Activated naive CD8-positive, alpha-beta T cell treated with anti-CD3 and anti-CD28 coated beads for 36 hours (primary cell): ENCODE data around the gene KLK13. TPM values are rescaled to one million over a fixed set of nuclear protein-coding genes. Genes with fewer than 3 reads are reported as not detected.

Experiments used
- DNase-seq: peaks from one replicate; pipeline ENCODE4 v3.0.0; 2021
- H3K27ac Mint-ChIP-seq: one replicate; pipeline ENCODE4 v1.8.0; 2022; ENCODE audit warnings: mild to moderate bottlenecking, moderate library complexity, mixed read lengths
- H3K27me3 Mint-ChIP-seq: one replicate; pipeline ENCODE4 v1.8.0; 2022; ENCODE audit warnings: mild to moderate bottlenecking, mixed read lengths
- H3K36me3 Mint-ChIP-seq: one replicate; pipeline ENCODE4 v1.8.0; 2021; ENCODE audit warnings: mild to moderate bottlenecking, mixed read lengths
- H3K4me1 Mint-ChIP-seq: one replicate; pipeline ENCODE4 v1.8.0; 2021; ENCODE audit warnings: mixed read lengths
- H3K4me3 Mint-ChIP-seq: one replicate; pipeline ENCODE4 v1.8.0; 2022; ENCODE audit warnings: mild to moderate bottlenecking, moderate library complexity, mixed read lengths
- H3K9me3 Mint-ChIP-seq: one replicate; pipeline ENCODE4 v1.8.0; 2022; ENCODE audit warnings: mixed read lengths
- total RNA-seq, 2 experiments: library from RNA; stranded (reverse); gene quantifications; one replicate each; pipeline ENCODE4 v1.2.3, GENCODE V29; 2021

The KLK13 gene
- total RNA-seq, 2 experiments from 2014 or later, result not detected

GRCh38 chr19:51047031-51047335 lies 17.9 kb downstream of the KLK13 start:
- no peak for DNase-seq
- no peaks in the 10 kb centered on the region for H3K36me3 Mint-ChIP-seq
- H3K9me3 Mint-ChIP-seq, result no peaks in the 10 kb centered on the region
- no peaks in the 10 kb centered on the region for H3K4me1 Mint-ChIP-seq
- peaks cover 24% of the 10 kb centered on the region for H3K27me3 Mint-ChIP-seq
- no peak overlapping the region for H3K27ac Mint-ChIP-seq
- H3K4me3 Mint-ChIP-seq, result no peak overlapping the region

GRCh38 chr19:51044327-51044726 lies 20.6 kb downstream of the KLK13 start:
- H3K27me3 Mint-ChIP-seq, result peaks cover 24% of the 10 kb centered on the region
- no peaks in the 10 kb centered on the region for H3K4me1 Mint-ChIP-seq
- no peak overlapping the region for H3K27ac Mint-ChIP-seq
- DNase-seq, result no peak
- no peaks in the 10 kb centered on the region for H3K9me3 Mint-ChIP-seq
- no peak overlapping the region for H3K4me3 Mint-ChIP-seq
- no peaks in the 10 kb centered on the region for H3K36me3 Mint-ChIP-seq

GRCh38 chr19:51043497-51043896 lies 21.4 kb downstream of the KLK13 start:
- Mint-ChIP-seq H3K36me3 (no peaks in the 10 kb centered on the region), H3K9me3 (no peaks in the 10 kb centered on the region), H3K27me3 (peaks cover 20% of the 10 kb centered on the region), H3K4me1 (no peaks in the 10 kb centered on the region), H3K4me3 (no peak overlapping the region), H3K27ac (no peak overlapping the region)
- no peak for DNase-seq

DNA sequence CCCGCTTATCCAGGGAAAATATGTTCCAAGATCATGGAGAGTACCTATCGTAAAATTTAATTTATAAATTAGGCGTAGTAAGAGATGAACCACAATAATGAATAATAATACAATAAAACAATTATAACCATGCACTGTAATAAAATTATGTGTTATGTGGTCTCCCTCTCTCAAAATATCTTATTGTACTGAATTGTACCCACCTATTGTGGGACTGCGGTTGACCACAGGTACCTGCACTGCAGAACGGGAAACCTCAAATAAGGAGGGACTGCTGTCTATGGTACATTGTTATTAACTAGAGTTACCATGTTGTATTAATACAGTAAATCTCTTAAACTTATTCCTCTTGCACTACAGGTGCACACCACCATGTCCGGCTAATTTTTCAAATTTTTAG lies 24.7 kb downstream of the KLK13 start:
- H3K9me3 Mint-ChIP-seq, result no peaks in the 10 kb centered on the region
- peaks cover 3% of the 10 kb centered on the region for H3K27me3 Mint-ChIP-seq
- no peak overlapping the region for H3K27ac Mint-ChIP-seq
- H3K36me3 Mint-ChIP-seq, result no peaks in the 10 kb centered on the region
- no peak overlapping the region for H3K4me3 Mint-ChIP-seq
- DNase-seq, result no peak
- no peaks in the 10 kb centered on the region for H3K4me1 Mint-ChIP-seq

DNA sequence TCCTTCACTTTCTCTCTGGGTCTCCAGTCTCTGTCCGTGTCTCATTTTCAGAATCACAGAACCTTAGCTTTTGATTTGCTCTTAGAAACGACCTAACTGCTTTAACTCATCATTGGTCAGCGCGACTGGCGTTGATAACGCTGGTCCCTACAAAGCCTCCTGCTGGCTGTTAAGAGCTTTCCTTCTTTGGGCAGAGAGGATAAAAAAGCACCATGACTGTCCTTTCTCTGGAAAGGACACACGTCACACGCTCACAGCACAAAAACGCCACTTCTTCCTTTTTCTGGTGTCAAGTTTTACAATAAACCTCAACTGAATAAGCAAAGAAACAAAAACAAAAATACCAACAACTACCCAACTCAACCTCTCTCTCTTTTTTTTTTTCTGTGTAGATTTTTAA lies 28.4 kb downstream of the KLK13 start:
- Mint-ChIP-seq H3K27ac (no peak overlapping the region), H3K4me3 (no peak overlapping the region), H3K27me3 (peaks cover 21% of the 10 kb centered on the region), H3K4me1 (no peaks in the 10 kb centered on the region), H3K36me3 (no peaks in the 10 kb centered on the region), H3K9me3 (no peaks in the 10 kb centered on the region)
- DNase-seq, result no peak

- Mint-ChIP-seq H3K9me3 (no peaks in the 10 kb centered on the region), H3K36me3 (no peaks in the 10 kb centered on the region)
- DNase-seq, result no peak
Observed at GRCh38 chr19:51034704-51035103, 30.2 kb downstream of the KLK13 start, which contains the start of gene KLK12. Gene KLK12 (minus strand): TSS chr19:51035002. CDS start chr19:51034621, 381 bp downstream.

GRCh38 chr19:51031880-51032225 lies 33.0 kb downstream of the KLK13 start:
- H3K27ac Mint-ChIP-seq, result no peak overlapping the region
- no peak for DNase-seq
- H3K9me3 Mint-ChIP-seq, result no peaks in the 10 kb centered on the region
- H3K4me3 Mint-ChIP-seq, result no peak overlapping the region
- peaks cover 46% of the 10 kb centered on the region for H3K27me3 Mint-ChIP-seq
- no peaks in the 10 kb centered on the region for H3K36me3 Mint-ChIP-seq
- H3K4me1 Mint-ChIP-seq, result no peaks in the 10 kb centered on the region

More at GRCh38 chr19:51034704-51035103, 30.2 kb downstream of the KLK13 start, which contains the start of gene KLK12:
- H3K27me3 Mint-ChIP-seq, result peaks cover 35% of the 10 kb centered on the region
- no peaks in the 10 kb centered on the region for H3K4me1 Mint-ChIP-seq
- no peak within 1 kb of the TSS for H3K4me3 Mint-ChIP-seq
- no peak within 1 kb of the TSS for H3K27ac Mint-ChIP-seq

- no peaks in the 10 kb centered on the region for H3K36me3 Mint-ChIP-seq
- no peak for DNase-seq
- no peak overlapping the region for H3K27ac Mint-ChIP-seq
- no peak overlapping the region for H3K4me3 Mint-ChIP-seq
- peaks cover 49% of the 10 kb centered on the region for H3K27me3 Mint-ChIP-seq
- no peaks in the 10 kb centered on the region for H3K4me1 Mint-ChIP-seq
- H3K9me3 Mint-ChIP-seq, result no peaks in the 10 kb centered on the region
Observed at GRCh38 chr19:51031220-51031879, 33.5 kb downstream of the KLK13 start.

GRCh38 chr19:51030631-51031030 lies 34.3 kb downstream of the KLK13 start:
- Mint-ChIP-seq H3K4me1 (no peaks in the 10 kb centered on the region), H3K36me3 (no peaks in the 10 kb centered on the region), H3K9me3 (no peaks in the 10 kb centered on the region), H3K4me3 (no peak overlapping the region), H3K27me3 (peaks cover 54% of the 10 kb centered on the region), H3K27ac (no peak overlapping the region)
- no peak for DNase-seq

- H3K27me3 Mint-ChIP-seq, result peaks cover 53% of the 10 kb centered on the region
- no peak overlapping the region for H3K27ac Mint-ChIP-seq
- H3K4me3 Mint-ChIP-seq, result no peak overlapping the region
- DNase-seq, result no peak
- no peaks in the 10 kb centered on the region for H3K9me3 Mint-ChIP-seq
- no peaks in the 10 kb centered on the region for H3K36me3 Mint-ChIP-seq
- no peaks in the 10 kb centered on the region for H3K4me1 Mint-ChIP-seq
Observed at GRCh38 chr19:51029718-51030117, 35.2 kb downstream of the KLK13 start.

- Mint-ChIP-seq H3K27ac (no peak overlapping the region), H3K4me1 (no peaks in the 10 kb centered on the region), H3K36me3 (no peaks in the 10 kb centered on the region), H3K4me3 (no peak overlapping the region), H3K27me3 (peaks cover 55% of the 10 kb centered on the region), H3K9me3 (no peaks in the 10 kb centered on the region)
- no peak for DNase-seq
Observed at GRCh38 chr19:51027873-51028272, 37.0 kb downstream of the KLK13 start.

GRCh38 chr19:51027126-51027806 lies 37.6 kb downstream of the KLK13 start:
- Mint-ChIP-seq H3K27ac (no peak overlapping the region), H3K9me3 (no peaks in the 10 kb centered on the region), H3K27me3 (peaks cover 60% of the 10 kb centered on the region), H3K4me3 (no peak overlapping the region), H3K36me3 (no peaks in the 10 kb centered on the region), H3K4me1 (no peaks in the 10 kb centered on the region)
- no peak for DNase-seq

DNA sequence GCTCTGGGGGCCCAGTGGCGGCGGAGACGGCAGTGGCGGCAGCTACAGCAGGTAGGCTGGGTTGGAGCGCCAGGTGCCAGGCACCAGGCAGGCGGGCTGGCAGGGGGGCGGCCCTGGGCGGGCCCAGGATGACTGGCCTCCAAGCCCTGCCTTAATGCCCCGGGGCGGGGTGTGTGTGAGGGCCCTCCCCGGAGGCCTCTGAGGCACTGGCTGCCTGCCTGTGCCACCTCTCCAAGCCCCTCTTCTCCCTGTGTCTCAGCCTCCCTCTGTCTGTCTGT lies 38.4 kb downstream of the KLK13 start, which contains the start of gene KLK11:
KLK11 (minus strand) TSS at position 63 of the 278 bp plus-strand sequence. CDS start 985 bp downstream, outside the sequence.
- Mint-ChIP-seq H3K36me3 (no peaks in the 10 kb centered on the region), H3K27ac (no peak within 1 kb of the TSS), H3K27me3 (peaks cover 58% of the 10 kb centered on the region), H3K9me3 (no peaks in the 10 kb centered on the region), H3K4me1 (no peaks in the 10 kb centered on the region), H3K4me3 (no peak within 1 kb of the TSS)
- DNase-seq, result no peak

DNA sequence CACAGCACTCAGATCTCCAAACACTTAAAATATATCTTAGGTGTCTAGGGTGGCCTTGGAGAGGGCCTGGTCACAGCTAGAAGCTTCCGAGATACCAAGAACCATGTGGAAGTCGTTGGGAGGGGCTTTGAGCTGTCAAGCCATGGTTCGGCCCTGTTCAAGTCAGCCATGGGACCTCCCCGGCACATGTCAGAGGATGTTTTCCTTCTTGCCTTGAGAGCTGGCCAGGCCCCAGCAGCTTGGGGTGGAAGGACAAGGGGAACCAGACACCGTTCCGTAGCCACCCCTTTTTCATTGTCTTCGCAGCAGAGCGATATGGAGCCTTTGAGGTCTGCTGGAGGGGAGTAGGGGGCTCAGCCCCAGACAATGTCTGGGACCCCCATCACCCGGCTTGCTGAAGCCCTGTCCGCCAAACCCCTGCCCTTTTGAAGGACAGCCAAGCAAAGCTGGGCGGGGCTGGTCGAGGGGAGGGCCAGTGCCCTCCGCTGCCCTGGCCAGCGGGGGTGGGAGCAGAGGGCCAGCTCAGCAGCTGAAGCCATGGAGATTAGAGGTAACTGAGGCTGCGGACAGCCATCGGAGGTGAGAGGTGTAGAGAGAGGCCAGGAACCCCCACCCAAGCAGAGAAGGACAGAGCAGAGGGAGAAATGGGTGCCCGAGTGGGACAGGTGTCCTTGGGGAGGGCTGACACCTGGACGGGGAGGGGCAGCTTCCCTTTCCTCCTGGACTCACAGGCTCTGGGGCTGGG lies 38.9 kb downstream of the KLK13 start:
- no peak for DNase-seq
- Mint-ChIP-seq H3K4me3 (no peak overlapping the region), H3K36me3 (no peaks in the 10 kb centered on the region), H3K27ac (no peak overlapping the region), H3K9me3 (no peaks in the 10 kb centered on the region), H3K27me3 (peaks cover 54% of the 10 kb centered on the region), H3K4me1 (no peaks in the 10 kb centered on the region)

GRCh38 chr19:51025401-51025800 lies 39.5 kb downstream of the KLK13 start:
- no peaks in the 10 kb centered on the region for H3K4me1 Mint-ChIP-seq
- no peaks in the 10 kb centered on the region for H3K36me3 Mint-ChIP-seq
- H3K9me3 Mint-ChIP-seq, result no peaks in the 10 kb centered on the region
- no peak overlapping the region for H3K27ac Mint-ChIP-seq
- H3K4me3 Mint-ChIP-seq, result no peak overlapping the region
- DNase-seq, result no peak
- peaks cover 51% of the 10 kb centered on the region for H3K27me3 Mint-ChIP-seq

- H3K27me3 Mint-ChIP-seq, result peaks cover 53% of the 10 kb centered on the region
- H3K4me3 Mint-ChIP-seq, result no peak overlapping the region
- H3K27ac Mint-ChIP-seq, result no peak overlapping the region
- no peaks in the 10 kb centered on the region for H3K36me3 Mint-ChIP-seq
- H3K4me1 Mint-ChIP-seq, result peaks cover under 1% of the 10 kb centered on the region
- DNase-seq, result no peak
- no peaks in the 10 kb centered on the region for H3K9me3 Mint-ChIP-seq
Observed at GRCh38 chr19:51024924-51025323, 40.0 kb downstream of the KLK13 start.
